HEK293T (cell line): ENCODE results near the gene RGS7.

Experiments used
- BHLHE40 ChIP-seq: fragments of 450-650 bp; IDR thresholded peaks from 2 replicates; pipeline ENCODE4 v1.6.1; 2016; ENCODE audit warnings: mild to moderate bottlenecking, moderate library complexity, borderline replicate concordance
- FOXM1 ChIP-seq: fragments of 450-650 bp; IDR thresholded peaks from 2 replicates; pipeline ENCODE4 v1.6.1; 2017; ENCODE audit warnings: mild to moderate bottlenecking, borderline replicate concordance
- L3MBTL2 ChIP-seq: fragments of 450-650 bp; conservative IDR thresholded peaks from 2 replicates; pipeline ENCODE4 v1.6.1; 2016; ENCODE audit warnings: mild to moderate bottlenecking
- SP1 ChIP-seq: fragments of 450-650 bp; IDR thresholded peaks from 2 replicates; pipeline ENCODE4 v1.6.1; 2017
- SUZ12 ChIP-seq: fragments of 450-650 bp; IDR thresholded peaks from 2 replicates; pipeline ENCODE4 v1.6.1; 2016; ENCODE audit warnings: mild to moderate bottlenecking

- TF ChIP-seq SP1 (no peak), BHLHE40 (no peak), FOXM1 (no peak), SUZ12 (no peak), L3MBTL2 (no peak)
These were observed 277.5 kb downstream of the RGS7 start for GRCh38 chr1:241079459-241079858.
